Activated CD8-positive, alpha-beta memory T cell treated with anti-CD3 and anti-CD28 coated beads for 36 hours (primary cell): ENCODE measurements around the gene CDK14. TPM values are rescaled to one million over a fixed set of nuclear protein-coding genes. Genes with fewer than 3 reads are reported as not detected.
"Not testable (repeated sequence)": the region's sequence is repeated elsewhere in the genome, so short reads cannot be mapped to it uniquely, and the experiment has no call there.

Experiments used
- CTCF ChIA-PET: fragments of 350-600 bp; sonication (Branson Sonifier 250); formaldehyde crosslinking; loops from one replicate; lab custom pipeline; 2021; ENCODE audit warnings: antibody characterized with exemption; lab: Charles Lee
- POLR2A ChIA-PET: fragments of 350-600 bp; sonication (Branson Sonifier 250); formaldehyde crosslinking; loops from one replicate; lab custom pipeline; 2021; ENCODE audit warnings: antibody characterized with exemption; lab: Charles Lee
- total RNA-seq, 2 experiments: library from RNA; stranded (reverse); gene quantifications; one replicate each; pipeline ENCODE4 v1.2.3, GENCODE V29; 2021

The CDK14 gene
- total RNA-seq, 2 experiments from 2014 or later: 0.31 to 0.40 TPM

DNA sequence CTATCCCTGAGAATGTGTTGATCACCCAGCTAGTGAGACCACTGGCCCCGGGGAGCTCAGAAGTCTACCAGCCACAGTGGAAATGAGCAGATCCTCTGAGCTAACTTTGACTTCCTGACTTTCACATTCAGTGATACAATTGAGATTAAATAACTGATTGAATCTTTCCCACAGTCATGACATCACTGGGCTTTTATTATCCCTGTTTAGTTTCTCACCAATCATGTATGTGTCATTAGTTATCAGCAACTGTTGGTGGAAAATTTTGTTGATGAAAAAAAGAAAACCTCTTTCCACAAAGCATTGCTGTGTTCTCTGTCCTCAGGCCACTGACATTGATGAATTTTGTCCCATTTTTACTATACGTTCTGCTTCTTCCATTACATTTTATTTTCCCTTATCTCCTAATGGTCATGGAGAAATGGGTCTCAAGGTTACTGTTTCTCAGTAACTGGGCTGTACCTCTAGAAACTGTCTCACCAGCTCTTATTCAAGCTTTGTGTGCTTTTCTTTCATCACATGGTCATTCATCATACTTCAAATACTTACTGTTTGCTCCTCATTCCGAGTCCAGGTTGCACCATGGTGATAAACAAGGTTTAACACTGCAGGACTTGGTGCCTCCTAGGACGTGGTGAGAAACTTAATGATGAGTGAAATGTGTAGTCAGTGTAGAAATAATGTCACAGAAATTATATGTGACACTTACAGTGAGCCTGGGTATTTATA, 304.7 kb downstream of the CDK14 start:
- CTCF ChIA-PET: no interaction called here
- POLR2A ChIA-PET: no interaction called here

GRCh38 chr7:90903841-90904240, 307.7 kb downstream of the CDK14 start:
- ChIA-PET POLR2A (no interaction called here), CTCF (no interaction called here)

GRCh38 chr7:90910136-90910535, 314.0 kb downstream of the CDK14 start:
- ChIA-PET POLR2A (no interaction called here), CTCF (no interaction called here)

DNA sequence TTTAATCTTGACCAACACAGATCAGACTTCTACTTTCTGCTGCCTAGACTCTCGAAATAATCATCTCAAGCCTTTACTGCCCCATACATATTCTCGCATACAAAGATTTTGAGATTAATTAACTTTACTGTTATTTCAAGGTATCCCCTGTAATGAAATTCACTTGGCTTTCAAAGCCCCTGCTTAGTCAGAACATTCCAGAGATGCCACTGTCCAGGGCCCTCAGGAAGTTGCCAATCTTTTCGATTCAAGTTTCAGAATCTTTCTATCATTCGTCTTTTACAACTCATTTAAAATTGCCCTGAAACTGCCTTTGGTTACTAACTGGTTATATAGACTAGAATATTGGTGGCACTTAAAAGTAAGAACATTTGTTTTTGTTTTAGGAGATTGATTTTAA, 320.2 kb downstream of the CDK14 start:
- ChIA-PET CTCF (no interaction called here), POLR2A (no interaction called here)

GRCh38 chr7:90917539-90917938, 321.4 kb downstream of the CDK14 start:
- ChIA-PET POLR2A (no interaction called here), CTCF (no interaction called here)

DNA sequence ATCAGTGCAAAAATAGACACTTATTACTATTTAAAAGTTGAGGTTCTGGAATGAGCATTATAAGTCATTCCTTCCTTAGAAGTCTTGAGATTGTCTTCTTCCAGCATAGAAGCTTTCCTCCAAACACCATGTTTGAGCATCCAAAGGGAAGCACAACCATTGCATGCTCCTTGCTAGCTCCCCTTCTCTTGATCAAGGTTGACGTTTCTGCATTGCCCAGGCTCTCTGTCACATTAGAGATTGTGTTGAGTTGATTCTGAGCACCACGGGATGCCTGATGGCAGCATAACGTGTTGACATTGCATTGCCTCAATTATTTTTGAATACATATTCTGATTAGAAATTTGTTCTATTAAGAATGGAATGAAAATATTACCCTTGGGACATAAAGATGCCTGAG, 322.2 kb downstream of the CDK14 start:
- ChIA-PET POLR2A (no interaction called here), CTCF (no interaction called here)

DNA sequence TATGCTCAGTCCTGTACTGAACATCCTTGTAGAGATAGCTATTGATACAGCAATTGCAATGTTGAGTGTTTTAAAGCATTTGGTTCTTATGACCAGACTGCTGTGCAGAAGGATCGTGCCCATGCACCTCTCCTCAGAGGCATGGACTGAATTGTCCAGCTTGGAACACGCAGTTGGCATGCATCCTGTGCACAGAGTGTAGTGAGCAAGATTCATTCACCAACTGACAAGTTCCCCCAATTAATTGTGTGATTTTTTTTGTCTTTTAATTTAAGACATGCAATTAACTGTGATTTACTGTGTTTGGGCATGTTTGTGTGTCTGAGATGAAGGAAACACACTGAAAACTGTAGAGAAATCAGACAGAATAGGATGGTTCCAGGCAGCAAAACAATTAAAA, 323.7 kb downstream of the CDK14 start:
- POLR2A ChIA-PET: no interaction called here
- CTCF ChIA-PET: no interaction called here

GRCh38 chr7:90920336-90920735, 324.2 kb downstream of the CDK14 start:
- ChIA-PET POLR2A (no interaction called here), CTCF (no interaction called here)

GRCh38 chr7:90923541-90923997, 327.4 kb downstream of the CDK14 start:
- CTCF ChIA-PET: no interaction called here
- POLR2A ChIA-PET: no interaction called here

- POLR2A ChIA-PET, CTCF ChIA-PET: not testable (repeated sequence)
Observed at GRCh38 chr7:90928700-90929424, 332.7 kb downstream of the CDK14 start.

- CTCF ChIA-PET: interaction anchor here (0.7 kb wide), 1 partner anchor 187 kb away, joined by 5 read pairs; no protein-coding TSS in a partner anchor
Observed at GRCh38 chr7:90931986-90932916, 336.1 kb downstream of the CDK14 start.

GRCh38 chr7:90933041-90933440, 336.9 kb downstream of the CDK14 start:
- ChIA-PET POLR2A (no interaction called here), CTCF (interaction anchor here (0.7 kb wide), 1 partner anchor 188 kb away, joined by 5 read pairs; no protein-coding TSS in a partner anchor)

More at GRCh38 chr7:90931986-90932916, 336.1 kb downstream of the CDK14 start:
- POLR2A ChIA-PET: no interaction called here

DNA sequence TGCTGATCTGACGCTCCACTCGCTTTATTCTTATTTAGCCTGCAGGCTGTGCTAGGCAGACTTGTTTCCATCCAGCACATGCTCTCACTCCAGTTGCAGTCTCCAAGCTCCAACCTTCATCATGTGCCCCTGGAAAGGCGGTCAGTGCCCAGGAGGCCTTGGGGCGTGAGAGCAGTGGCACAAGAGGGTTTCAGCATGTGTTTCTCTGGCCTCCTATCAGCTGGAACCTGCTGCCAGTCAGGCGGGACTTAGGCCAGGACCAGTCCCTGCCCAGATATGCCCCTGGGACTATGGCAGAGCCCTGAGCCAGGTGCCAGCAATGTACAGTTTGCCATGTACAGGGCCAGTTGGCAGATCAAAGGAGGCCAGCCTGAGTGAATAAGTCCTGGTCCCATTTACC, 337.9 kb downstream of the CDK14 start:
- POLR2A ChIA-PET: no interaction called here
- CTCF ChIA-PET: no interaction called here

DNA sequence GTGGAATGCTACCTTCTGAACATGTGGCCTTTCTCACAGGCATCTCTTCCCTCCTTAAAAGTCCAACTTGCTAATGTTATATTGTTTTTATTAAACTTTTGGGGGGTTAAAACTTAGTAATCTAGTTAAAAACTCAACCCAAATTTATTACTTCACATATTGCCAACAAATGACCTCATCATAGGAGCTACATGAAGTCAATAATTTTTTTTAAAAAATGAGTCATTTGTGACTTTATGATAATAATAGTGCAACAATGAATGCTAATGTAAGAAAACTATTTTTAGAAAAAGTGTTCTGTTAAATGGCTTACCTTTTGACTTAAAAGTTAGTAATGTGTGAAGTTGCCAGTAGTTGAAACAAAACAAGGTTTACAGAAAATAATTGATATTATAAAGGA, 342.2 kb downstream of the CDK14 start:
- CTCF ChIA-PET: no interaction called here
- POLR2A ChIA-PET: no interaction called here

GRCh38 chr7:90939666-90940065, 343.5 kb downstream of the CDK14 start:
- CTCF ChIA-PET: no interaction called here
- POLR2A ChIA-PET: no interaction called here

DNA sequence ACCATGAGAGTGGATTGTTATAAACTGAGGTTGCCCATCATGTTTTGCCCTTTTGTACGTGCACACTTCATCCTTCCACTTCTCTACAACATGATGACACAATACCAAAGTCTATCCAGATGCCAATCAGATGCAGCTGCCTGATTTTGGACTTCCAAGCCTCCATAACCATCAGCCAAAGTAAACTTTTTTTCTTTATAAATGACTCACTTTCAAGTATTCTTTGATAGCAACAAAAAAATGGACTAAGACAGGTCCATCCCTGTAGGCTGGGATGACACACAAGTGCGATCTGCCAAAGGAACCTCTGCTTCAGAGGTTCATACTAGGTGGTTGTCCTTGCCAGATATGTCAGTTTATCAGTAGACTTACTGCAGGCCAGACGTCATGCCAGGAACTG, 347.9 kb downstream of the CDK14 start:
- ChIA-PET CTCF (no interaction called here), POLR2A (no interaction called here)

GRCh38 chr7:90945104-90945787, 349.1 kb downstream of the CDK14 start:
- ChIA-PET POLR2A (no interaction called here), CTCF (no interaction called here)

GRCh38 chr7:90946730-90947501, 350.8 kb downstream of the CDK14 start:
- CTCF ChIA-PET: no interaction called here
- POLR2A ChIA-PET: no interaction called here

DNA sequence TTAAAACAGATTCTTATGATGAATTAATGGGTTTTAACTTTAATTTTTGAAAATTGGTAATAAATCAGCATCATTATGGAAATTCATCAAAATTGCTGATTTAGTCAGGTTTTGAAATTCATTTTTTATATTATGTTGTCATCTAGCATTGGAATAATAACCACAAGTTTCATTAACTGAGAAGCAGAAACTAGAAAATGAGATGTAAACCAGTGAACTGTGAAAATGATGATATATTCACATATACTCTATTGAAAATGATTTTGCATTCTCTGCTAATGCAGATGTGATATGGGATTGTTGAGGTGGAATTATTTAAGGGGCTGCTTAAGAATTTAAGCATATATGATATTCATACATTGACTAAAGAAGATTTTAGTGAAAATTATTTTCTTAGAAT, 352.0 kb downstream of the CDK14 start:
- ChIA-PET POLR2A (no interaction called here), CTCF (no interaction called here)
